PC-3 (cell line): Measurements from ENCODE around the gene BEST2.

ENCODE experiments used
- CTCF ChIP-seq: fragments of 300-600 bp; sonication (generic); conservative IDR thresholded peaks from 2 replicates; pipeline ENCODE4 v1.5.1; 2017; ENCODE audit warnings: antibody characterized with exemption, low read depth, mild to moderate bottlenecking, low read length
- EZH2 ChIP-seq: fragments of 300-600 bp; sonication (generic); IDR thresholded peaks from one replicate; pipeline ENCODE4 v1.6.1; 2017; ENCODE audit warnings: antibody characterized with exemption, mild to moderate bottlenecking, low read length; ENCODE audit not compliant: unreplicated experiment
- EZH2phosphoT487 ChIP-seq: fragments of 300-600 bp; sonication (generic); IDR thresholded peaks from 2 replicates; pipeline ENCODE4 v1.6.1; 2018; ENCODE audit warnings: mild to moderate bottlenecking, antibody characterized with exemption, low read length, borderline replicate concordance

GRCh38 chr19:12703046-12703445 is 48.5 kb upstream of the BEST2 start:
- TF ChIP-seq CTCF (no peak), EZH2phosphoT487 (no peak), EZH2 (no peak)
